Measurements from ENCODE around the gene HDAC8.

DNA sequence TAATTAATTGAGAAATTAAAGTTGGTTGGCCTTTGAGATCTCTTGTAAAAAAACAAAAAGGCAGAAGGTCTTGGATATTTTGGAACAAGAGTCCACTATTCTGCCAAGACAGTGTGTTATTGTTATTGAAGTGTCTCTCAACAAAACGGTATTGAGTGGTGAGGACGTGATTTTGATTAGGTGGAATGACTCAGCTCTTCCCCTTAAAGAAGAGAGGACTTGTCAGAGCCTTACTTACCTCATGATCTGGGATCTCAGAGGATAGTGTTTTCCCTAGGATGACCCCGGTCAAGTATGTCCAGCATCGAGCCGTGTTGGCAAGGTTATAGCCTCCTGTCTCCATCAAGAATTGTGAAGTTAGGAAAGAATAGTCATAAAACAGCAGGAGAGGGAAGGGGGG lies 110.9 kb downstream of the HDAC8 start:
- TF ChIP-seq, protein P1, sequence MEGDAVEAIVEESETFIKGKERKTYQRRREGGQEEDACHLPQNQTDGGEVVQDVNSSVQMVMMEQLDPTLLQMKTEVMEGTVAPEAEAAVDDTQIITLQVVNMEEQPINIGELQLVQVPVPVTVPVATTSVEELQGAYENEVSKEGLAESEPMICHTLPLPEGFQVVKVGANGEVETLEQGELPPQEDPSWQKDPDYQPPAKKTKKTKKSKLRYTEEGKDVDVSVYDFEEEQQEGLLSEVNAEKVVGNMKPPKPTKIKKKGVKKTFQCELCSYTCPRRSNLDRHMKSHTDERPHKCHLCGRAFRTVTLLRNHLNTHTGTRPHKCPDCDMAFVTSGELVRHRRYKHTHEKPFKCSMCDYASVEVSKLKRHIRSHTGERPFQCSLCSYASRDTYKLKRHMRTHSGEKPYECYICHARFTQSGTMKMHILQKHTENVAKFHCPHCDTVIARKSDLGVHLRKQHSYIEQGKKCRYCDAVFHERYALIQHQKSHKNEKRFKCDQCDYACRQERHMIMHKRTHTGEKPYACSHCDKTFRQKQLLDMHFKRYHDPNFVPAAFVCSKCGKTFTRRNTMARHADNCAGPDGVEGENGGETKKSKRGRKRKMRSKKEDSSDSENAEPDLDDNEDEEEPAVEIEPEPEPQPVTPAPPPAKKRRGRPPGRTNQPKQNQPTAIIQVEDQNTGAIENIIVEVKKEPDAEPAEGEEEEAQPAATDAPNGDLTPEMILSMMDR (IDR thresholded peaks at IDR 0.05): no peak
- TF ChIP-seq POLR2A (IDR thresholded peaks at IDR 0.05): no peak
- TF ChIP-seq EP300 (IDR thresholded peaks at IDR 0.05): no peak

Measured in stomach (tissue), 4 donors.